ENCODE data around the gene JMJD6. TPM values are rescaled to one million over a fixed set of nuclear protein-coding genes. Genes with fewer than 3 reads are reported as not detected.

The JMJD6 gene
- total RNA-seq, 3 donors from 2014 or later (not counting 1 experiment from before 2014, with no cell fraction given): 169 to 257 (median 195) TPM

DNA sequence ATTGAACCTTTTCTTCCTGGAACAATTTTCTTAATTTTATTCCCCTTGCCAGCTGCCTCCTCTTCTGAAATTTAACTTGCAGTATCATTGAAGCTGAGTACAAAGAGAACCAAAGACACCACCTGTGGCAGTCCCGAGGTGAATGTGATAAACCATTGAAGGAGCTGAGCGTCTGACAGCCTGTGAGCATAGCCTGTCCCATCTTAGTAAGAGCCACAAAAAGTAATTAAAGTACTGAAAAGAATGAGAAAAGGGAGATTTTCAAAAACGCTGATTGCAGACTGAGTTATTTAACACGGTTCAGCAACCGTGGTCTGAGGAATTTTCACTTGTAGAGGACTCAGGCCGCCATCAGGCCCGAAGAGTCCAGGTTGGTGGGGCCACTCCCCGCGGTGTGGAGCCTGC lies 55.7 kb downstream of the JMJD6 start:
- H3K9me3 ChIP-seq (ENCODE audit: control insufficient read depth, insufficient read depth, low read length): no peaks in the 10 kb centered on the region
- 80% methylated on average over 9 of the region's 9 CpGs for WGBS (ENCODE audit: insufficient coverage)
- peak overlapping the region; percentile 89 for H3K27ac ChIP-seq (ENCODE audit: low read length)
- ATAC-seq (no peak), DNase-seq (peak in 1 of 2 donors; percentile 52)
- H3K27me3 ChIP-seq (ENCODE audit: control insufficient read depth, insufficient read depth, low read length): no peaks in the 10 kb centered on the region
- H3K27me3 Mint-ChIP-seq (ENCODE audit: low read depth in 2 of 2): peaks cover 0 to 1% of the 10 kb centered on the region in 2 donors
- H3K4me1 ChIP-seq (ENCODE audit: control insufficient read depth, insufficient read depth, low read length): peaks cover 17% of the 10 kb centered on the region
- no peaks in the 10 kb centered on the region for H3K36me3 ChIP-seq (ENCODE audit: control insufficient read depth, insufficient read depth, low read length)
- intact Hi-C loops (cut with micrococcal nuclease): loop anchor here (1.0 to 5.0 kb wide), 3 partner anchors 113 to 316 kb away; no protein-coding TSS in a partner anchor
- H3K36me3 Mint-ChIP-seq: no peaks in the 10 kb centered on the region
- peak overlapping the region; percentile 91 to 97 for H3K27ac Mint-ChIP-seq
- H3K4me3 ChIP-seq (ENCODE audit: low read length): no peak overlapping the region
- no peaks in the 10 kb centered on the region for H3K9me3 Mint-ChIP-seq
- TF ChIP-seq, protein P1, sequence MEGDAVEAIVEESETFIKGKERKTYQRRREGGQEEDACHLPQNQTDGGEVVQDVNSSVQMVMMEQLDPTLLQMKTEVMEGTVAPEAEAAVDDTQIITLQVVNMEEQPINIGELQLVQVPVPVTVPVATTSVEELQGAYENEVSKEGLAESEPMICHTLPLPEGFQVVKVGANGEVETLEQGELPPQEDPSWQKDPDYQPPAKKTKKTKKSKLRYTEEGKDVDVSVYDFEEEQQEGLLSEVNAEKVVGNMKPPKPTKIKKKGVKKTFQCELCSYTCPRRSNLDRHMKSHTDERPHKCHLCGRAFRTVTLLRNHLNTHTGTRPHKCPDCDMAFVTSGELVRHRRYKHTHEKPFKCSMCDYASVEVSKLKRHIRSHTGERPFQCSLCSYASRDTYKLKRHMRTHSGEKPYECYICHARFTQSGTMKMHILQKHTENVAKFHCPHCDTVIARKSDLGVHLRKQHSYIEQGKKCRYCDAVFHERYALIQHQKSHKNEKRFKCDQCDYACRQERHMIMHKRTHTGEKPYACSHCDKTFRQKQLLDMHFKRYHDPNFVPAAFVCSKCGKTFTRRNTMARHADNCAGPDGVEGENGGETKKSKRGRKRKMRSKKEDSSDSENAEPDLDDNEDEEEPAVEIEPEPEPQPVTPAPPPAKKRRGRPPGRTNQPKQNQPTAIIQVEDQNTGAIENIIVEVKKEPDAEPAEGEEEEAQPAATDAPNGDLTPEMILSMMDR (IDR thresholded peaks at IDR 0.05): no peak
- peak overlapping the region; percentile 87 for H3K4me3 Mint-ChIP-seq
- peaks cover 23 to 26% of the 10 kb centered on the region in 2 donors for H3K4me1 Mint-ChIP-seq

DNA sequence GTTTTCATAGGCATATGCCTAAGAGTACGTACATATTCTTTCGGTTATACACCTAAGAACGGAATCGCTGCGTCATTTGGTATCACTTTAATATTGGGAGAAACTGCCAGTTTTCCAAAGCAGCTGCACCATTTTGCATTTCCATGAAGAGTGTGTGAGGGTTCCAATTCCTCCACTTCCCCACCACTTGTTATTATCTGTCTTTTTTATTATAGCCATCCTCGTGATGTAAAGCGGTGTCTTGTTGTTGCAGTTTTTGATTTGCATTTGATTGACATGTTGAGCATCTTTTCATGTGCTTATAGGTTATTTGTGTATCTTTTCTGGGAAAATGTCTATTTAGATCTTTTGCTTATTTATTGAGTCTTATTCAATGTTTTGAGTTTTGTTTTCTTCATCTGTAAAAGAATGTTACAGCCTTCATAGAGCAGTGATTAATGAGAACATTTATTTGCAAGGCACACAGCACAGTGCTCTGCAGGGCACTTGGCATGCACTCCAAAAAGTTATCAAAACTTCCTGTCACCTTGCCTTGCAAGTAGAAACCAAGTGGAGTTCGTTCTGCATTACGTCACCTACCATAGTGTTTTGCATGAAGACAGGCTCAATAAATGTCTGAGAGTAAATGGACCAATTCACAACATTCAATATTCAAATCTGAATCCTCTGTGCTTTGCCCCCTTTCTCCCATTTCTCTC lies 56.2 kb downstream of the JMJD6 start:
- Mint-ChIP-seq H3K4me3 (peak overlapping the region; percentile 87), H3K27ac (peak overlapping the region; percentile 91 to 97), H3K36me3 (no peaks in the 10 kb centered on the region), H3K9me3 (no peaks in the 10 kb centered on the region), H3K4me1 (peaks cover 23 to 26% of the 10 kb centered on the region in 2 donors), H3K27me3 (ENCODE audit: low read depth in 2 of 2) (peaks cover 0 to 3% of the 10 kb centered on the region in 2 donors)
- 90% methylated on average over 9 of the region's 9 CpGs for WGBS (ENCODE audit: insufficient coverage)
- TF ChIP-seq, protein P1 (IDR thresholded peaks at IDR 0.05): no peak
- Histone ChIP-seq H3K4me3 (ENCODE audit: low read length) (no peak overlapping the region), H3K27ac (ENCODE audit: low read length) (no peak overlapping the region), H3K36me3 (ENCODE audit: control insufficient read depth, insufficient read depth, low read length) (no peaks in the 10 kb centered on the region), H3K4me1 (ENCODE audit: control insufficient read depth, insufficient read depth, low read length) (peaks cover 17% of the 10 kb centered on the region), H3K27me3 (ENCODE audit: control insufficient read depth, insufficient read depth, low read length) (no peaks in the 10 kb centered on the region), H3K9me3 (ENCODE audit: control insufficient read depth, insufficient read depth, low read length) (no peaks in the 10 kb centered on the region)
- intact Hi-C loops (cut with micrococcal nuclease): loop anchor here (5.0 kb wide), 2 partner anchors 113 to 153 kb away; no protein-coding TSS in a partner anchor
- ATAC-seq (no peak), DNase-seq (peak in 1 of 2 donors; percentile 68)

Other genes starting within 250 kb of the JMJD6 start
- 100 to 1,000 TPM; 194 to 233 (median 202) TPM for gene RHBDF2, start 225.2 kb downstream of the JMJD6 start, total RNA-seq
- under 1 TPM; 0.12 to 0.33 (median 0.16) TPM for gene CYGB, start 188.9 kb downstream of the JMJD6 start, total RNA-seq
- gene PRCD, start 186.6 kb downstream of the JMJD6 start, total RNA-seq: 1 to 10 TPM in 1 of 3 donors, under 1 TPM in 2; 0.77 to 1.1 (median 0.82) TPM
- gene ST6GALNAC2, start 140.7 kb downstream of the JMJD6 start, total RNA-seq: under 1 TPM in 1 of 3 donors, not detected in 2; 0.65 TPM
- 1 to 10 TPM in 1 of 3 donors, not detected in 2; 1.0 TPM for gene ST6GALNAC1, start 82.8 kb downstream of the JMJD6 start, total RNA-seq
- gene MXRA7, start 15.6 kb downstream of the JMJD6 start, total RNA-seq: 10 to 100 TPM; 31.6 to 47.6 (median 46.5) TPM
- gene METTL23, start 233 bp upstream of the JMJD6 start, total RNA-seq: 10 to 100 TPM; 31.9 to 57.7 (median 34.2) TPM
- 100 to 1,000 TPM; 402 to 548 (median 503) TPM for gene SRSF2, start 10.7 kb upstream of the JMJD6 start, total RNA-seq
- 10 to 100 TPM; 32.7 to 44.0 (median 33.9) TPM for gene MFSD11, start 11.5 kb upstream of the JMJD6 start, total RNA-seq
- not detected for gene MGAT5B, start 141.8 kb upstream of the JMJD6 start, total RNA-seq

Data from natural killer cell (primary cell).